GM19328 (cell line): ENCODE results near the gene DHRS7.

Source experiments
- ATAC-seq: cut with Tn5 transposase; IDR thresholded peaks from one replicate; pipeline ENCODE4 v1.9.1; 2021; ENCODE audit warnings: mild to moderate bottlenecking, moderate library complexity; ENCODE audit not compliant: unreplicated experiment

The DHRS7 gene

GRCh38 chr14:60188115-60188514 is 22.9 kb upstream of the DHRS7 start:
- ATAC-seq, result no peak

GRCh38 chr14:60184905-60185555 is 19.8 kb upstream of the DHRS7 start:
- no peak for ATAC-seq

GRCh38 chr14:60184146-60184904 is 19.1 kb upstream of the DHRS7 start:
- ATAC-seq, result peak; percentile 42

GRCh38 chr14:60183741-60184140 is 18.5 kb upstream of the DHRS7 start:
- peak; percentile 31 for ATAC-seq

- no peak for ATAC-seq
Observed at GRCh38 chr14:60183138-60183537, 17.9 kb upstream of the DHRS7 start.

- ATAC-seq, result no peak
Observed at GRCh38 chr14:60179431-60179869, 14.3 kb upstream of the DHRS7 start.

- no peak for ATAC-seq
Observed at GRCh38 chr14:60178820-60179219, 13.6 kb upstream of the DHRS7 start.

GRCh38 chr14:60178164-60178563 is 13.0 kb upstream of the DHRS7 start:
- no peak for ATAC-seq

GRCh38 chr14:60175255-60175902 is 10.2 kb upstream of the DHRS7 start:
- no peak for ATAC-seq

- ATAC-seq, result no peak
Observed at GRCh38 chr14:60174352-60175254, 9.4 kb upstream of the DHRS7 start.

- ATAC-seq, result no peak
Observed at GRCh38 chr14:60171690-60172089, 6.5 kb upstream of the DHRS7 start.

- ATAC-seq, result no peak
Observed at GRCh38 chr14:60170948-60171347, 5.8 kb upstream of the DHRS7 start.

- no peak for ATAC-seq
Observed at GRCh38 chr14:60169722-60170121, 4.5 kb upstream of the DHRS7 start.

GRCh38 chr14:60166142-60166541 is 944 bp upstream of the DHRS7 start:
- ATAC-seq, result no peak

GRCh38 chr14:60165547-60165876 is 314 bp upstream of the DHRS7 start:
- peak; percentile 24 for ATAC-seq

GRCh38 chr14:60164404-60164711 is 840 bp downstream of the DHRS7 start:
- ATAC-seq, result peak; percentile 2

- no peak for ATAC-seq
Observed at GRCh38 chr14:60163693-60164092, 1.5 kb downstream of the DHRS7 start.

GRCh38 chr14:60161196-60162107 is 3.7 kb downstream of the DHRS7 start:
- no peak for ATAC-seq

- no peak for ATAC-seq
Observed at GRCh38 chr14:60160422-60160821, 4.8 kb downstream of the DHRS7 start.

- no peak for ATAC-seq
Observed at GRCh38 chr14:60154671-60155070, 10.5 kb downstream of the DHRS7 start.
